Measurements from ENCODE around the gene RHEB.

RHEB gene

DNA sequence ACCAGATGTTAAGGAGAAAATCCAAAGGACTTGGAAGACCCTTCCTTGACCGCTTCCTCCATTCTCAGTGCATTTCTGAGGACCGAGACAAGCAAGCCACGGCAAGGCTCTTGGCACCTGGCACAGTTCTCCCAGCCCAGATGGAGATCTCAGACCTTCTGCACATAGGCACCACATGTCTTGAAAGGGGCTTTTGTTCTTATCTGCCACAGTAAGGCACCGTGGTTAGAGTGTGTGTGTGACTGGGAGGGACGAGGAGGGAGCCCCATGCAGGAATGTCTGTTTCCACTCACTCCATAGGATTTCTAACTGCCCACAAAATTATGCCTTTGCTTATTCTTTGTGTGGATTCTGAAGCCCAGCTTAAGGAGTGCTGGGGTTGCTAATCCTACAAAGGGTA lies 99.6 kb downstream of the RHEB start:
- H2AFZ ChIP-seq, result no peak overlapping the region
- H3K36me3 ChIP-seq (ENCODE audit: control insufficient read depth, insufficient read depth, low read length), result no peaks in the 10 kb centered on the region
- H3K4me3 ChIP-seq (ENCODE audit: low read depth, low read length), result no peak overlapping the region
- no peaks in the 10 kb centered on the region for H3K79me2 ChIP-seq
- H3K4me1 ChIP-seq, result no peaks in the 10 kb centered on the region
- TF ChIP-seq, protein P1, sequence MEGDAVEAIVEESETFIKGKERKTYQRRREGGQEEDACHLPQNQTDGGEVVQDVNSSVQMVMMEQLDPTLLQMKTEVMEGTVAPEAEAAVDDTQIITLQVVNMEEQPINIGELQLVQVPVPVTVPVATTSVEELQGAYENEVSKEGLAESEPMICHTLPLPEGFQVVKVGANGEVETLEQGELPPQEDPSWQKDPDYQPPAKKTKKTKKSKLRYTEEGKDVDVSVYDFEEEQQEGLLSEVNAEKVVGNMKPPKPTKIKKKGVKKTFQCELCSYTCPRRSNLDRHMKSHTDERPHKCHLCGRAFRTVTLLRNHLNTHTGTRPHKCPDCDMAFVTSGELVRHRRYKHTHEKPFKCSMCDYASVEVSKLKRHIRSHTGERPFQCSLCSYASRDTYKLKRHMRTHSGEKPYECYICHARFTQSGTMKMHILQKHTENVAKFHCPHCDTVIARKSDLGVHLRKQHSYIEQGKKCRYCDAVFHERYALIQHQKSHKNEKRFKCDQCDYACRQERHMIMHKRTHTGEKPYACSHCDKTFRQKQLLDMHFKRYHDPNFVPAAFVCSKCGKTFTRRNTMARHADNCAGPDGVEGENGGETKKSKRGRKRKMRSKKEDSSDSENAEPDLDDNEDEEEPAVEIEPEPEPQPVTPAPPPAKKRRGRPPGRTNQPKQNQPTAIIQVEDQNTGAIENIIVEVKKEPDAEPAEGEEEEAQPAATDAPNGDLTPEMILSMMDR (IDR thresholded peaks at IDR 0.05), result no peak
- H3K9ac ChIP-seq, result no peak overlapping the region
- H3K9me3 ChIP-seq (ENCODE audit: control insufficient read depth, low read length), result no peaks in the 10 kb centered on the region
- no peak overlapping the region for H3K27ac ChIP-seq
- H3K27me3 ChIP-seq (ENCODE audit: control insufficient read depth, insufficient read depth, low read length), result no peaks in the 10 kb centered on the region
- no peak overlapping the region for H3K4me2 ChIP-seq (ENCODE audit: low read length)

DNA sequence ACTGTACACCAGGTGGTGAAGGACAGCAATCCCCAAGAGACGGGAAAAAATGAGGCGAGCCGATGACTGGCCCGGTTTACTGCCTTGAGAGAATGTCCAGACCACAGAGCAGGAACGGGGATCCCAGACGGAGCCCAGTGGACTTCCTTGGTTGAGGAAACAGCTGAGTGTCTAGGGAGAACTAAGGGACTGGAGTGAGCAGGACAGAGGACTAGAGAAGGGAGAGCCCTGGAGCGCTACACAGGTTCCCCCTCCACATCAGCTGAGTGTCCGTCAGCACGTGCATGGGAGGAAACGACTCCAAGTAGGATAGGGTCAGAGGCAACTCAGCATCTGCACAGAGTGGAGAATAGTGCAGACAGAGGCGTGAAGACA lies 102.8 kb downstream of the RHEB start:
- Histone ChIP-seq H3K27me3 (ENCODE audit: control insufficient read depth, insufficient read depth, low read length) (no peaks in the 10 kb centered on the region), H3K9me3 (ENCODE audit: control insufficient read depth, low read length) (no peaks in the 10 kb centered on the region), H3K4me2 (ENCODE audit: low read length) (no peak overlapping the region), H3K27ac (no peak overlapping the region), H3K4me1 (no peaks in the 10 kb centered on the region), H2AFZ (peak overlapping the region; percentile 46), H3K36me3 (ENCODE audit: control insufficient read depth, insufficient read depth, low read length) (no peaks in the 10 kb centered on the region), H3K79me2 (no peaks in the 10 kb centered on the region), H3K4me3 (ENCODE audit: low read depth, low read length) (no peak overlapping the region), H3K9ac (no peak overlapping the region)
- TF ChIP-seq, protein P1 (IDR thresholded peaks at IDR 0.05), result no peak

DNA sequence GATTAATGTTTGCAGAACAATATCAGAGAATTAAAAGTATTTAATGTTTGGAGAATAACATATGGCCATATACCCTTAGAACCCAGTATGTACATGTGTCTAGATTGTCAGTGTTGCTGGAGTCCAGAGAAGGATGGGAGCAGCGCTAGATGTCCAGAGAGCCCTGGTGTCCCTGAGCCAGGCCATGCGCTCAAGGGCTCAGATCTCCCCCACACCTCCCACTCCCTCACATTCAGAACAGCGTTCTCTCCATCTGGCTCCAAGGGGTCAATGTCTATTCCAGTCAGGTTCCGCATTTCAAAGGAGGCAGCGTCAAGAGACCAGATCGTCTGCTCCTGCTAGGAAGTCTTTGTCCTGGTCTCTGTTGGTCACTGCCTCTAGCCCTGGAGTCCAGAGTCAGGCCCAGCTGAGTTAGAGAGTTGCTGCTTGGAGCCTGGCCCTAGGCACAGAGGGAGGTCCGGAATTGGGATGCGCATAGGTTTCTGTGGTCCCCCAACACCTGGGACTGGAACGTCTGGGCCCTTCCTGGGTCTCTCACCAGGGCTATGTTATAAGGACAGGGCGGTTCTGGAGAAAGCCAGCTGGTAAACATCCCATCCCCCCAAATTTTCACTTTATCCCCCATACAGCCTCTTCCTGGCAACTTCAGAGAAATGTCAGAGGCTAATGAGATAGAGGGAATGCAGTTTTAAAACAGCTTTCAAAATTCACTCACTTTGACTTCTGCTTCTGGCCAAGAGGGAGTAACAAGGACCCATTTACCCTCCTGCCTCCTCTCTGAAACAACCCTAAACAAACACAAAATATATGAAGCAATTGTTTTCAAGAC lies 103.4 kb downstream of the RHEB start:
- TF ChIP-seq, protein P1 (IDR thresholded peaks at IDR 0.05), result no peak
- Histone ChIP-seq H3K36me3 (ENCODE audit: control insufficient read depth, insufficient read depth, low read length) (no peaks in the 10 kb centered on the region), H3K9ac (no peak overlapping the region), H3K4me3 (ENCODE audit: low read depth, low read length) (no peak overlapping the region), H3K9me3 (ENCODE audit: control insufficient read depth, low read length) (no peaks in the 10 kb centered on the region), H3K27ac (no peak overlapping the region), H3K4me2 (ENCODE audit: low read length) (no peak overlapping the region), H3K27me3 (ENCODE audit: control insufficient read depth, insufficient read depth, low read length) (no peaks in the 10 kb centered on the region), H3K79me2 (no peaks in the 10 kb centered on the region), H3K4me1 (peaks cover 4% of the 10 kb centered on the region), H2AFZ (peak overlapping the region; percentile 46)
